ENCODE data around the gene TMEM208. TPM values are rescaled to one million over a fixed set of nuclear protein-coding genes. Genes with fewer than 3 reads are reported as not detected.

The TMEM208 gene
- total RNA-seq, 4 donors from 2014 or later = 20.8 to 40.3 (median 31.0) TPM

DNA sequence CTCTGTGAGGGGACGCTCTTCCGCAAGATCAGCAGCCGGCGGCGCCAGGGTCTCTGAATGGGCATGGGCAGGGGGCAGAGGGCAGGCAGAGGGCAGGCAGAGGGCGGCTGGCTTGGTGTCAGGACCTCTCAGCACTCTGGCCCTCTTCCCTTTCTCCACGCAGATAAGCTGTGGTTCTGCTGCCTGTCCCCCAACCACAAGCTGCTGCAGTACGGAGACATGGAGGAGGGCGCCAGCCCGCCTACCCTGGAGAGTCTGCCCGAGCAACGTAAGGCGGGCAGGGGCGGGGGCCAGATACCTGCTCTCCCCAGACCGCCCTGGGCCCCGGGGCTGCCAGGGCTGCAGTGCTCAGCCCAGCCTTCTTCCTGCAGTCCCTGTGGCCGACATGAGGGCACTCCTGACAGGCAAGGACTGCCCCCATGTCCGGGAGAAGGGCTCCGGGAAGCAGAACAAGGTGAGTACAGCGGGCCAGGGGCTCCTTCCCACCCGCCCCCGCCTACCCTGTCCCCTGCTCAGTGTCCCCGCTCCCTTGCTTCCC is 23.9 kb upstream of the TMEM208 start:
- 87 to 89% methylated on average over 19 to 23 of the region's 23 CpGs for WGBS, 2 donors
- H3K4me3 ChIP-seq (ENCODE audit: low read depth, poor library complexity, severe bottlenecking) = no peak overlapping the region
- intact Hi-C loops (cut with DNase I; ENCODE audit: low total_unique reads) = no loop called here
- TF ChIP-seq, protein P1, sequence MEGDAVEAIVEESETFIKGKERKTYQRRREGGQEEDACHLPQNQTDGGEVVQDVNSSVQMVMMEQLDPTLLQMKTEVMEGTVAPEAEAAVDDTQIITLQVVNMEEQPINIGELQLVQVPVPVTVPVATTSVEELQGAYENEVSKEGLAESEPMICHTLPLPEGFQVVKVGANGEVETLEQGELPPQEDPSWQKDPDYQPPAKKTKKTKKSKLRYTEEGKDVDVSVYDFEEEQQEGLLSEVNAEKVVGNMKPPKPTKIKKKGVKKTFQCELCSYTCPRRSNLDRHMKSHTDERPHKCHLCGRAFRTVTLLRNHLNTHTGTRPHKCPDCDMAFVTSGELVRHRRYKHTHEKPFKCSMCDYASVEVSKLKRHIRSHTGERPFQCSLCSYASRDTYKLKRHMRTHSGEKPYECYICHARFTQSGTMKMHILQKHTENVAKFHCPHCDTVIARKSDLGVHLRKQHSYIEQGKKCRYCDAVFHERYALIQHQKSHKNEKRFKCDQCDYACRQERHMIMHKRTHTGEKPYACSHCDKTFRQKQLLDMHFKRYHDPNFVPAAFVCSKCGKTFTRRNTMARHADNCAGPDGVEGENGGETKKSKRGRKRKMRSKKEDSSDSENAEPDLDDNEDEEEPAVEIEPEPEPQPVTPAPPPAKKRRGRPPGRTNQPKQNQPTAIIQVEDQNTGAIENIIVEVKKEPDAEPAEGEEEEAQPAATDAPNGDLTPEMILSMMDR (IDR thresholded peaks at IDR 0.05) = no peak
- TF ChIP-seq POLR2A (IDR thresholded peaks at IDR 0.05) = no peak
- DNase-seq (ENCODE audit: low spot score in 2 of 2) = no peak

DNA sequence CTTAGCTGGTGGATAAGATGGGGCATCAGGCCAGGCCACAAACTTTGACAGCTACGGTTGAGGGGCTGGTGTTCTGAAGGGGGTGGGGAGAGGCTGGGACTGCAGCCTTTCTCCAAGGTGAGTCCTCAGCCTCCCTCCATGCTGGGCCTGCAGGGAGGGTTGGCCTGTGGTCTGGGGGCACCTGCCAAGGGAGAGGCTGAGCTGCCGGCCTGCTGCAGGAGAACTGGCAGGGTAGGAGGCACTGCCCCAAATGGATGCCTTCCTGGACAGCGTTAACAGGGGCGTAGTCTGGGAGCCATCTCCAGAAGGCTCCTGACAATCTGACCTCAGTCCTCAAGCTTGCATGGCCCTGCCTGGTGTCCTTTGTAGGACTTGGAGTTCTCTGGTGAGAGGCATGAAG is 22.9 kb upstream of the TMEM208 start:
- H3K4me3 ChIP-seq (ENCODE audit: low read depth, poor library complexity, severe bottlenecking) = no peak overlapping the region
- 80 to 86% methylated on average over 1 to 3 of the region's 4 CpGs for WGBS, 2 donors
- no peak for DNase-seq (ENCODE audit: low spot score in 2 of 2)
- TF ChIP-seq, protein P1 (IDR thresholded peaks at IDR 0.05) = no peak
- no peak for TF ChIP-seq POLR2A (IDR thresholded peaks at IDR 0.05)
- intact Hi-C loops (cut with DNase I; ENCODE audit: low total_unique reads) = no loop called here

DNA sequence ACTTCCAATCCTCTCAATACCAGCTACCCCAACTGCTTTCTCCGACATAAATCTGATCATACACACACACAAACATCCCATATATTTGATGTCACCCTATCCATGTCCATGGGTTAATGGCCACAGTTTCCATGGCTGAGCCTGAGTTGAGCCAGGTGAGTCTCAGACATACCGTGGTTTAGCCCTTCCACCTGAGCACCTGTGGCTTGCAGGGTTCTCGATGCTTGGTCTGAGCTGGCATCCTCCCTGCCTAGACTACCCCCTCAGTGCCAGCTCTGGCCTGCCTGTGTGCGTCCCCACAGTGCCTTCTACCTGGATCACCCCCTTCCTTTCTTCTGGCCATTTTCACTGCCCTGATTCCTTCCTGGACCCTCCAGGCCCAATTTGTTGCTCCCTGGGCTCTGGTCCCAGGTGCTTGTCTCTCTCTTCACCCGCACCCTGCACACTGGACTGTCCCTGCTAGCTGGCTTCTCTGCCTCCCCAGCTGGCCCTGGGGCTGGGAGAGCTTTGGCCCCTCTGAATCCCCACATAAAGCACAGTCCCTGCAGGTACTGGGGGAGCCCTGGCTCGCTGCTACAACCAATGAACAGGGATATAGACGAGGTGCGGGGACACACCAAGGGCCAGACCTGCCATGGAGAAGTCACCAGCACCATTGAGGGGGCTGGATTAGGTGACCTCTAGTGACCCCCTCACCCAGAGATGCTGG is 20.6 kb upstream of the TMEM208 start:
- 94 to 95% methylated on average over 7 to 8 of the region's 8 CpGs for WGBS, 2 donors
- no peak for TF ChIP-seq POLR2A (IDR thresholded peaks at IDR 0.05)

DNA sequence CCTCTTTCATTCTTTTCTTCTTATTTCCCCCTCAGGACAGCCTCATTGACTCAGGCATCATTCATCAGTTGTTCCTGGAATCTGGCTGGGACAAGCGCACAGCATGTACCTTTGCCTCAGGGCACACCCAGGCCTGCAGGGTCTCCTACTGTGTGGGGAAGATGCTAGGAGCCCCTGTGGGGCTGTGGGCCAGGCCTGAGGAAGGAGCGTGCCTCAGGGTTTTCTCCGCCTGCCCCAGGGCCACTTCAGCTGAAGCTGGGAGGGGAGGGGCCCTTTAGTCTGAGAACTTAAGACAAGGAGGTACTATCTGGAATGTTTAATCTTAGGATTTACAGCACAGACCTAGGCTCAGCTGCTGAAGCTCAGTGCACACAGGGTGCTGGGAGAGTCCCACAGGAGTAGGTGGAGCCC is 20.1 kb upstream of the TMEM208 start:
- TF ChIP-seq POLR2A (IDR thresholded peaks at IDR 0.05) = no peak
- TF ChIP-seq, protein P1 (IDR thresholded peaks at IDR 0.05) = no peak
- intact Hi-C loops (cut with DNase I; ENCODE audit: low total_unique reads) = no loop called here
- DNase-seq (ENCODE audit: low spot score in 2 of 2) = no peak
- 92 to 93% methylated on average over 3 of the region's 3 CpGs for WGBS, 2 donors
- H3K4me3 ChIP-seq (ENCODE audit: low read depth, poor library complexity, severe bottlenecking) = no peak overlapping the region

More for the DNA sequence above, 20.6 kb upstream of the TMEM208 start:
- no peak for DNase-seq (ENCODE audit: low spot score in 2 of 2)
- intact Hi-C loops (cut with DNase I; ENCODE audit: low total_unique reads) = no loop called here
- H3K4me3 ChIP-seq (ENCODE audit: low read depth, poor library complexity, severe bottlenecking) = no peak overlapping the region

DNA sequence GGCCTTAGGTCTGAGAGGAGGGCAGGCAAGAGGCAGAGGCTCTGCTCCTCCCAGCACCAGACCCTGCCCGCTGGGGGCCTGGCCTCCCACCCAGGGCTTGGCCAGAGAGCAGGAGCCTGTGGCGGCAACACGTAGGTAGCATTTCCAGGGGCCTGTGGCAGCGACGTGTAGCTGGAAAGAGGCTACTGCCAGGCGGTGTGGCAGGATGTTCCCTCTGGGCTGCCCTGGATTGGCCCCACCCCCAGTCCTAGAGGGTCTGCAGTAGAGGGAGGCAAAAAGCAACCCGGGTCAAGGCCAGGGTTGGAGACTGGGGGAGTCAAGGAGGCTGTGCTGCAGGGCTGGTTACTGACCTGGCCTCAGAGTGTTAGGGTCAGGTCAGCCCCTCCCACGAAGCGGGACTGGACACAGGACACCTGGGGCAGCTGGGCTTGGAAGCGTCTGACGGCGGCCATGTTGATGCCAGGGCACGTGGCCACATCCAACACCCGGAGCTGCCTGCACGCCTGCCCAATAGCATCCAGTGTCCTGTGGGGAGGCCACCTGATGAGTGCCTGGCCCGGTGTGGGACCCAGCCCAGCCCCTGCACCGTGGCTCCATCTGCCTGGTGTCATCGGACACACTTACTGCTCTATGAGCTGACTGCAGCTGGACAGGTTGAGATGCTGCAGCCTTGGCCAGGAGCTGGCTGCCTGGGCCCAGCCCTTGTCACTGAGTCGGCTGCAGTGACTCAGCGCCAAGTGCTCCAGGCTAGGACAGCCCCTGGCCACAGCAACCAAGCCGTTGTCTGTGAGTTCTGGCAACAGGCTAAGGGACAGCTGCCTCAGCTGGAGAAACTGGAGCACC is 19.5 kb upstream of the TMEM208 start:
- 63 to 76% methylated on average over 6 to 19 of the region's 21 CpGs for WGBS, 2 donors
- no peak for TF ChIP-seq POLR2A (IDR thresholded peaks at IDR 0.05)
- TF ChIP-seq, protein P1 (IDR thresholded peaks at IDR 0.05) = no peak
- no peak for DNase-seq (ENCODE audit: low spot score in 2 of 2)
- intact Hi-C loops (cut with DNase I; ENCODE audit: low total_unique reads) = no loop called here
- H3K4me3 ChIP-seq (ENCODE audit: low read depth, poor library complexity, severe bottlenecking) = no peak overlapping the region
